Vagina (tissue), 2 donors: ENCODE results near the gene IVNS1ABP. TPM values are rescaled to one million over a fixed set of nuclear protein-coding genes. Genes with fewer than 3 reads are reported as not detected.

Experiments used
- DNase-seq, 2 donors: peaks; one replicate each; pipeline ENCODE4 v3.0.0-alpha.2; 2017; ENCODE audit errors: extremely low spot score in 2 of 2
- H3K27ac ChIP-seq: fragments of 200-600 bp; sonication (generic); one replicate; pipeline ENCODE4 v1.5.1; 2019
- H3K27me3 ChIP-seq: fragments of 200-600 bp; sonication (generic); one replicate; pipeline ENCODE4 v1.5.1; 2019
- H3K36me3 ChIP-seq, 2 donors: fragments of 200-600 bp; sonication (generic); one replicate each; pipeline ENCODE4 v1.5.1; 2017 to 2019
- H3K4me1 ChIP-seq: fragments of 200-600 bp; sonication (generic); one replicate; pipeline ENCODE4 v1.5.1; 2019
- H3K4me3 ChIP-seq, 2 donors: fragments of 200-600 bp; sonication (generic); 1 replicate in 1 of 2; 2 replicates in 1 of 2; pipeline ENCODE4 v1.5.1; 2016 to 2019
- H3K9me3 ChIP-seq: fragments of 200-600 bp; sonication (generic); one replicate; pipeline ENCODE4 v1.5.1; 2019
- POLR2A ChIP-seq, 2 donors: fragments of 450-650 bp; IDR thresholded peaks; one replicate each; pipeline ENCODE4 v1.6.1; 2017; ENCODE audit warnings: antibody characterized with exemption in 2 of 2, mild to moderate bottlenecking in 2 of 2, moderate library complexity in 2 of 2
- POLR2AphosphoS5 ChIP-seq, 2 donors: sonication (generic); formaldehyde crosslinking; IDR thresholded peaks; one replicate each; pipeline ENCODE4 v1.9.0; 2017; ENCODE audit warnings: antibody characterized with exemption in 2 of 2, mild to moderate bottlenecking in 2 of 2, low read depth in 1 of 2; ENCODE audit not compliant: insufficient read depth in 1 of 2
- intact Hi-C: fragments of 100-400 bp; cut with DNase I; formaldehyde crosslinking; loops from one replicate; pipeline ENCODE4 v1.15.1; 2023
- total RNA-seq: library from RNA; depleted of rRNA; stranded (reverse); fragments of >200 nt; gene quantifications from one replicate; pipeline ENCODE4 v1.2.3, GENCODE V29; 2016
- TF ChIP-seq, protein P1 (sequence below), 3 experiments: fragments of 450-650 bp in 2 of 3; fragments of 200-600 bp in 1 of 3; sonication (generic) in 1 of 3; IDR thresholded peaks; one replicate each; pipeline ENCODE4 v1.5.1; 2017 to 2019; ENCODE audit warnings: antibody characterized with exemption in 3 of 3, mild to moderate bottlenecking in 2 of 3, moderate library complexity in 2 of 3

The IVNS1ABP gene
- total RNA-seq, 1 donor from 2014 or later = 125 TPM

DNA sequence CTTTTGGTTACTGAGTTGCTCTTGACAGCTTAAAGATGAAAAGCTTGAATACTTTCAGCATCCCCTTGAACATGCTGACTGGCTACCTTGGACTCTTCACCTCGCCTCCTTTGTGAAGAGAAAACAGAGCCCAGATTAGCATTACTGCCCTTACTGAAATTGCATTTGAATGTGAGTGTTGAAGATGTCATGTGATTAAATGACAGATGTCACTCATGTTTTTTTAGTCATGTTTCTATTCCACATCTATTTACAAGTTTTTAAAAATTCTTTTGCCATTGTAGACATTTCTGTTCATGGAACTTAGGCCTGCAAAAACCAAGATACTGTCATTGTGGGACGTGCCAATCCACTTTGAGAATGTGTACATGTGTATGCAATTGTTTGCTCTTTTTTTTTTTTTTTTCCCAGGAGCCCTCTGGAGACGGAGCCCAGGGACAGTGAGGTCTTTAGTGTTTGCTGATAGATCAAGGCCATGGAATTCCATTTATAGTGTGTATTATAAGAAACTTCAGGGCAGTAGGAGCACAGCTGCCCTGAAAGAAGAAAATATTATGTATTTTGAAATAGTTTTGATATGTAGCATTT lies 25.7 kb upstream of the IVNS1ABP start:
- no peaks in the 10 kb centered on the region for H3K36me3 ChIP-seq
- H3K4me1 ChIP-seq = peaks cover 7% of the 10 kb centered on the region
- intact Hi-C loops = no loop called here
- H3K27ac ChIP-seq = no peak overlapping the region
- no peak overlapping the region for H3K4me3 ChIP-seq
- no peak for DNase-seq
- H3K27me3 ChIP-seq = no peaks in the 10 kb centered on the region
- TF ChIP-seq POLR2AphosphoS5 (IDR thresholded peaks at IDR 0.05; ENCODE audit: insufficient read depth in 1 of 2, low read depth in 1 of 2) (no peak), POLR2A (IDR thresholded peaks at IDR 0.05) (no peak)
- TF ChIP-seq, protein P1, sequence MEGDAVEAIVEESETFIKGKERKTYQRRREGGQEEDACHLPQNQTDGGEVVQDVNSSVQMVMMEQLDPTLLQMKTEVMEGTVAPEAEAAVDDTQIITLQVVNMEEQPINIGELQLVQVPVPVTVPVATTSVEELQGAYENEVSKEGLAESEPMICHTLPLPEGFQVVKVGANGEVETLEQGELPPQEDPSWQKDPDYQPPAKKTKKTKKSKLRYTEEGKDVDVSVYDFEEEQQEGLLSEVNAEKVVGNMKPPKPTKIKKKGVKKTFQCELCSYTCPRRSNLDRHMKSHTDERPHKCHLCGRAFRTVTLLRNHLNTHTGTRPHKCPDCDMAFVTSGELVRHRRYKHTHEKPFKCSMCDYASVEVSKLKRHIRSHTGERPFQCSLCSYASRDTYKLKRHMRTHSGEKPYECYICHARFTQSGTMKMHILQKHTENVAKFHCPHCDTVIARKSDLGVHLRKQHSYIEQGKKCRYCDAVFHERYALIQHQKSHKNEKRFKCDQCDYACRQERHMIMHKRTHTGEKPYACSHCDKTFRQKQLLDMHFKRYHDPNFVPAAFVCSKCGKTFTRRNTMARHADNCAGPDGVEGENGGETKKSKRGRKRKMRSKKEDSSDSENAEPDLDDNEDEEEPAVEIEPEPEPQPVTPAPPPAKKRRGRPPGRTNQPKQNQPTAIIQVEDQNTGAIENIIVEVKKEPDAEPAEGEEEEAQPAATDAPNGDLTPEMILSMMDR (IDR thresholded peaks at IDR 0.05) = no peak
- no peaks in the 10 kb centered on the region for H3K9me3 ChIP-seq

- H3K4me1 ChIP-seq = peaks cover 7% of the 10 kb centered on the region
- no peak for DNase-seq
- H3K36me3 ChIP-seq = no peaks in the 10 kb centered on the region
- intact Hi-C loops = no loop called here
- no peak overlapping the region for H3K4me3 ChIP-seq
- no peaks in the 10 kb centered on the region for H3K27me3 ChIP-seq
- no peak for TF ChIP-seq POLR2A (IDR thresholded peaks at IDR 0.05)
- TF ChIP-seq POLR2AphosphoS5 (IDR thresholded peaks at IDR 0.05; ENCODE audit: insufficient read depth in 1 of 2, low read depth in 1 of 2) = no peak
- TF ChIP-seq, protein P1 (IDR thresholded peaks at IDR 0.05) = no peak
- H3K27ac ChIP-seq = no peak overlapping the region
- no peaks in the 10 kb centered on the region for H3K9me3 ChIP-seq
Measured at GRCh38 chr1:185342017-185342416, 25.0 kb upstream of the IVNS1ABP start.

GRCh38 chr1:185341196-185341781 lies 24.2 kb upstream of the IVNS1ABP start:
- H3K27me3 ChIP-seq = no peaks in the 10 kb centered on the region
- H3K4me1 ChIP-seq = peaks cover 7% of the 10 kb centered on the region
- intact Hi-C loops = no loop called here
- no peaks in the 10 kb centered on the region for H3K9me3 ChIP-seq
- TF ChIP-seq POLR2AphosphoS5 (IDR thresholded peaks at IDR 0.05; ENCODE audit: insufficient read depth in 1 of 2, low read depth in 1 of 2) = no peak
- no peak overlapping the region for H3K4me3 ChIP-seq
- H3K27ac ChIP-seq = no peak overlapping the region
- H3K36me3 ChIP-seq = no peaks in the 10 kb centered on the region
- DNase-seq = no peak

DNA sequence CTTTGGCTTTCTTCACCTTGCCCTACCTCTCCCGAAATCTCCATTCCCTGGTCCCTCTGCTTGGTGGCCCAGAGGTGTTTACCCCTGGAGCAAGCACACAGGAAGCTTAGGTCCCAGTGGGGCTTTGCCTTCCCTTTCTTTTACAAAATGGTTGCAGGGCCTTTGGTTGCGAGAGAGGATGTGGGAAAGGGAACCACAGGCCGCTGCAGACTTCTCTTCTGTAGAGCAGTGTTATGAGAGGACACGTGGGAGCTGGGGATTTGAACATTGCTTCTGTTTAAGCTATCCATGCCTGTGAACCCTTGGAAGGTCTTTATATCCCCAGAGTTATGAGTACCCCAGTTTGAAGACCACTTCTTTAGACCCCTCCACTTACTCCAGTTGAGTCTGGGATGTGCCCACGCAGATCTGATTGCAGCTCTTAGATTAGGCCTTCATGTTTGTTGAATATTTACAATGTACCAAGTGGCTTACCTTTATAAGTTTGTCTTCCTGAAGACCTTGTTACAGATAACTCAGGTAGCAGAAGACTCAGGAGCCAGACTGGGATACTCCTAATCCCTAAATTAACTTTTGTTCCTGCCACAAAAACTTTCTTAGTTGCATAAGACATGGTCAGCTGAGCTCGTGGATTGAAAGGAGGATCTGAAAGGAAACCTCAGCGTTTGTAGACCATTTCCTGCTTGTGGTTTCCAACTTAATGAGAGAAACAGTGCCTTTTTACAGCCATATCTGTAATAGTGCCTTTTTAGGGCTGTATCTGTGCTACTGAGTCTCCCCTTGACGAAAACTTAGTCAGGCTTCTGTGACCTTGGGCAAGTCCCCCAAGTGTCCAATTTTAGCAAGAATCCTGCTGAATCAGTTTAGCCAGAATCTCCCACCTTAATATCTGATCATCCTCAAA lies 21.9 kb upstream of the IVNS1ABP start:
- no peak overlapping the region for H3K27ac ChIP-seq
- intact Hi-C loops = no loop called here
- H3K36me3 ChIP-seq = no peaks in the 10 kb centered on the region
- no peaks in the 10 kb centered on the region for H3K27me3 ChIP-seq
- TF ChIP-seq, protein P1 (IDR thresholded peaks at IDR 0.05) = no peak
- TF ChIP-seq POLR2A (IDR thresholded peaks at IDR 0.05) = no peak
- TF ChIP-seq POLR2AphosphoS5 (IDR thresholded peaks at IDR 0.05; ENCODE audit: insufficient read depth in 1 of 2, low read depth in 1 of 2) = no peak
- no peaks in the 10 kb centered on the region for H3K9me3 ChIP-seq
- H3K4me1 ChIP-seq = peaks cover 7% of the 10 kb centered on the region
- H3K4me3 ChIP-seq = no peak overlapping the region
- no peak for DNase-seq

- DNase-seq = no peak
- H3K27ac ChIP-seq = peak overlapping the region; percentile 13
- H3K27me3 ChIP-seq = no peaks in the 10 kb centered on the region
- H3K9me3 ChIP-seq = no peaks in the 10 kb centered on the region
- H3K4me3 ChIP-seq = no peak overlapping the region
- TF ChIP-seq POLR2A (IDR thresholded peaks at IDR 0.05) = no peak
- peaks cover 7% of the 10 kb centered on the region for H3K4me1 ChIP-seq
- intact Hi-C loops = no loop called here
- H3K36me3 ChIP-seq = no peaks in the 10 kb centered on the region
Measured at GRCh38 chr1:185337246-185337645, 20.2 kb upstream of the IVNS1ABP start.
